Right lobe of liver (tissue), 6 donors: Measurements from ENCODE around the gene FURIN. TPM values are rescaled to one million over a fixed set of nuclear protein-coding genes. Genes with fewer than 3 reads are reported as not detected.
A peak's percentile ranks its signal among the peaks of the same experiment; 100 is the strongest.

Source experiments
- ATAC-seq, 4 donors: fragments of 200-7000 bp; cut with Tn5 transposase; one replicate each; pipeline ENCODE4 v1.9.1; 2020; ENCODE audit warnings: mild to moderate bottlenecking in 4 of 4, moderate library complexity in 4 of 4
- DNase-seq, 3 donors: peaks; one replicate each; pipeline ENCODE4 v3.0.0-alpha.2; 2020
- H3K27ac ChIP-seq, 3 donors: fragments of 200-600 bp; one replicate each; pipeline ENCODE4 v1.8.0; 2022
- H3K27me3 ChIP-seq, 2 donors: fragments of 200-600 bp; one replicate each; pipeline ENCODE4 v1.8.0; 2022
- H3K36me3 ChIP-seq, 4 donors: fragments of 200-600 bp; sonication (generic) in 1 of 4; one replicate each; pipeline versions ENCODE4 v1.5.1 to v1.8.0; 2017 to 2022; ENCODE audit warnings: control low read depth in 1 of 4
- H3K4me1 ChIP-seq, 4 donors: fragments of 200-600 bp; sonication (generic) in 1 of 4; one replicate each; pipeline versions ENCODE4 v1.5.1 to v1.8.0; 2017 to 2022; ENCODE audit warnings: control low read depth in 1 of 4
- H3K4me3 ChIP-seq, 3 donors: fragments of 200-600 bp; one replicate each; pipeline ENCODE4 v1.8.0; 2022
- H3K9me3 ChIP-seq, 4 donors: fragments of 200-600 bp; sonication (generic) in 1 of 4; one replicate each; pipeline versions ENCODE4 v1.5.1 to v1.8.0; 2017 to 2022; ENCODE audit warnings: control low read depth in 1 of 4
- CTCF ChIP-seq, 4 donors: fragments of 200-600 bp in 3 of 4; fragments of 450-650 bp in 1 of 4; IDR thresholded peaks; one replicate each; pipeline versions ENCODE4 v1.5.1 to v1.8.0; 2016 to 2022; ENCODE audit warnings: antibody characterized with exemption in 4 of 4, mild to moderate bottlenecking in 2 of 4
- POLR2A ChIP-seq: fragments of 450-650 bp; IDR thresholded peaks from one replicate; pipeline ENCODE4 v1.6.1; 2017; ENCODE audit warnings: antibody characterized with exemption, mild to moderate bottlenecking
- WGBS: methylation state at CpG from one replicate; pipeline ENCODE4 v1.1.6; 2018; ENCODE audit warnings: low coverage, low lambda C conversion rate; ENCODE audit not compliant: insufficient coverage; ENCODE audit errors: missing lambda C conversion rate; 5-methylcytosine and 5-hydroxymethylcytosine counted together
- intact Hi-C, 2 donors: fragments of 100-400 bp; cut with DNase I; formaldehyde crosslinking; loops; one replicate each; pipeline versions ENCODE4 v1.11.2 to v1.14.1; 2022
- total RNA-seq, 6 experiments: library from RNA; depleted of rRNA in 2 of 6; stranded (reverse); fragments of >200 nt in 2 of 6; fragmentation: NEBNext Ultra II Directional in 3 of 6; extraction: Animal tissue kit (Norgen Biotek cat#: 25700) in 3 of 6; gene quantifications; one replicate each; pipeline versions ENCODE4 v1.1.0 to v1.2.4, GENCODE V29; 2016 to 2023
- donor health status: DM: no; HTN: yes; CAD: no.
- donor health status: DM: no; HTN: no; CAD: no.
- donor health status: DM: no; HTN: no; CAD: no.
- donor health status: DM: no; HTN: yes; CAD: no.
- donor health status: DM: no; HTN: yes; CAD: no.

The FURIN gene
- total RNA-seq, 6 experiments from 2014 or later = 122 to 232 (median 189) TPM

DNA sequence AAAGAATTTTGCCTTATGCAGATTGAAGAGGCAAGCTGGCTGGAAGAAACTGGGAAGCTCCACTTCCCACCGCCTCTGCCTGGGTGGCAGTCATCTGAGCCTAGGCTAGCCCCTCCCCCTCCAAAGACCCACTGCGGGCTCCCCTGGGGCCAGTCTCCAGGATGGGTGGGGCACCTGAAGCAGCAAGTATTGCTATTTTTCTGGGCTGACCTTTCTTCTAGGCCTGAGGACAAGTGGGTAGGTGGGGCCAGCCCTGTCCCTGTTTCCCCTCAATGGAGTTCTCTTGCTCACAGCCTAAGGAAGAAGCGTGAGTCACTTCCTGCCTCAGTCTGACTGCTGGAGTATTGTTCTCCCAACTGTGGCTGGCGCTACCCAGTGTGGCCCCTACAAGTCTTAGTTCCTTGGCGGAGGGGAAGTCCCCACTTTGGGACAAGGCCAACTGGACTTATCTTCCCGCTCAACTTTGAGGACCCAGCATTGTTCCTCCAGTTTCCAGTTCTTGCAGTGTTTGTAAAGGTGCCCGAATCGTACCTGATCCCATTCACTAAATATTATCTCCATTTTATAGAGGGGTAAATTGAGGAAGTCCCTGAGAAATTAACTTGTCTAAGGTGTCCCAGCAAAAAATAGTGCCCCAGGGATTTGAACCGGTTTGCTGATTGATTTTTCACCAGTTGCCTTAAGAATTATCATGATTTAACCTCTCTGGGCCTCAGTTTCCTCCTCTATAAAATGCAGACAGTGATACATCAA, 1.4 kb downstream of the FURIN start:
- 48% methylated on average over 6 of the region's 9 CpGs for WGBS
- intact Hi-C loops = no loop called here
- Histone ChIP-seq H3K4me3 (peak overlapping the region in 2 of 3 donors; percentile 81 to 82), H3K27me3 (no peaks in the 10 kb centered on the region), H3K27ac (peak overlapping the region; percentile 93 to 98 (median 97)), H3K9me3 (no peaks in the 10 kb centered on the region), H3K4me1 (peaks cover 0 to 45% (median 9%) of the 10 kb centered on the region in 4 donors), H3K36me3 (no peaks in the 10 kb centered on the region)
- DNase-seq (peak in 2 of 3 donors; percentile 71), ATAC-seq (peak; percentile 10 to 57 (median 36))
- no peak for TF ChIP-seq CTCF (IDR thresholded peaks at IDR 0.05)
- TF ChIP-seq POLR2A = peak; percentile 22

- ATAC-seq (peak in 2 of 4 donors; percentile 1), DNase-seq (no peak)
- TF ChIP-seq POLR2A (no peak), CTCF (IDR thresholded peaks at IDR 0.05) (no peak)
- peak overlapping the region; percentile 93 to 98 (median 97) for H3K27ac ChIP-seq
- peaks cover 0 to 47% (median 6%) of the 10 kb centered on the region in 4 donors for H3K4me1 ChIP-seq
- H3K27me3 ChIP-seq = no peaks in the 10 kb centered on the region
- 11% methylated on average over 17 of the region's 19 CpGs for WGBS
- intact Hi-C loops = no loop called here
- H3K9me3 ChIP-seq = no peaks in the 10 kb centered on the region
- H3K4me3 ChIP-seq = peak overlapping the region; percentile 81 to 85 (median 82)
- H3K36me3 ChIP-seq = no peaks in the 10 kb centered on the region
Observed at GRCh38 chr15:90870354-90871138, 2.2 kb downstream of the FURIN start.

- TF ChIP-seq CTCF (IDR thresholded peaks at IDR 0.05) (no peak), POLR2A (no peak)
- H3K27ac ChIP-seq = peak overlapping the region; percentile 93 to 98 (median 97)
- intact Hi-C loops = no loop called here
- H3K4me1 ChIP-seq = peaks cover 0 to 52% (median 6%) of the 10 kb centered on the region in 4 donors
- H3K27me3 ChIP-seq = no peaks in the 10 kb centered on the region
- peak overlapping the region; percentile 81 to 85 (median 82) for H3K4me3 ChIP-seq
- peaks cover 0 to 3% (median 3%) of the 10 kb centered on the region in 4 donors for H3K36me3 ChIP-seq
- ATAC-seq (peak in 2 of 4 donors; percentile 6 to 13), DNase-seq (no peak)
- WGBS = no CpG with 5 or more reads among the region's 71 CpGs
- no peaks in the 10 kb centered on the region for H3K9me3 ChIP-seq
Observed at GRCh38 chr15:90871139-90871715, 2.8 kb downstream of the FURIN start.

DNA sequence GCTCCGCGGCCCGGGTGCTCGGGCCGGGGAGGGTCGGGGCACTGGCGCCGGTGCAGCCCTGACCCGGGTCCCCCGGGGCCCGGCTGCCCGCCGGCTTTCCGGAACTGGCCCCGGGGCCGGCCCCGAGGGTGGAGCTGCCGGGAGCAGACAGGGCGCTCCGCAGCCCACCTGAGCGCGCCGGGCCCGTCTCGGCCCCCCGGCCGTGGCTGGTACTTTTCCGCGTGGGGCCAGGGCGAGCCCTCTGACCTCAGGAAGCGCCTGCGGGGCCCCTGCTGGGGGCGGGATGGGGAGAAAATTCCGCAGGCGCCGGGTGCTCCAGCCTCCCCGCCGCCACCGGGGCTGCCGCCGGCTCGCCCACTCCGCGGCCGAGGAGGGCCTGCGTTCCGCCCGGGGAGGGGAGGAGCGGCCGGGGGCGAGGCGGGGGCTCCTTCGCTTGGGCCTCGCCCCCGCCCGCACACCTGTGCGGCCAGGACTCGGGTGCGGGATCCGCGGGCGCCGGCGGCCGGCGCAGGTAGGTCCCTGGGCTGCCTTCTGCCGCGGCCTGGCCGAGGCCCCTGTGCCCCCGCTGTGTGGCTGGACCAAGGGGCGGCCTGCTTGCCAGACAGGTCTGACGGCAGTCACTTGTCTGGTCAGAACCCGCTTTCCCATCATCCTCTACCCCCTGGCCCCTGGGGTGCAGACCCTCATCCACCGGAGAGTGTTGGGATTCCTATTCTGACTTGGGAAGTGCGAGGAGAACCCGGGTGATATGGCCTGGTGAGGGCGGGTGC, 3.5 kb downstream of the FURIN start:
- peak in 1 of 3 donors; percentile 55 for DNase-seq
- WGBS = 0% methylated on average over 6 of the region's 77 CpGs
- intact Hi-C loops = no loop called here

More for the DNA sequence above, 3.5 kb downstream of the FURIN start:
- H3K27me3 ChIP-seq = no peaks in the 10 kb centered on the region
- H3K36me3 ChIP-seq = peaks cover 3 to 10% (median 8%) of the 10 kb centered on the region in 4 donors
- peak overlapping the region; percentile 81 to 85 (median 82) for H3K4me3 ChIP-seq
- no peaks in the 10 kb centered on the region for H3K9me3 ChIP-seq
- H3K27ac ChIP-seq = peak overlapping the region; percentile 93 to 98 (median 97)
- H3K4me1 ChIP-seq = peaks cover 0 to 48% (median 7%) of the 10 kb centered on the region in 4 donors
- no peak for TF ChIP-seq POLR2A
- TF ChIP-seq CTCF (IDR thresholded peaks at IDR 0.05) = no peak
- ATAC-seq = peak in 3 of 4 donors; percentile 5 to 33 (median 14)
